B cell (primary cell): ENCODE measurements around the gene KCND2. TPM values are rescaled to one million over a fixed set of nuclear protein-coding genes. Genes with fewer than 3 reads are reported as not detected.

Source experiments
- ATAC-seq: fragments of 200-7000 bp; cut with Tn5 transposase; one replicate; pipeline ENCODE4 v1.10.0; 2021; ENCODE audit warnings: low read depth, mild to moderate bottlenecking, moderate number of reproducible peaks, moderate library complexity
- CTCF ChIA-PET: fragments of 350-600 bp; sonication (Branson Sonifier 250); formaldehyde crosslinking; loops from one replicate; lab custom pipeline; 2021; ENCODE audit warnings: antibody characterized with exemption, inconsistent platforms; lab: Charles Lee
- POLR2A ChIA-PET: fragments of 350-600 bp; sonication (Branson Sonifier 250); formaldehyde crosslinking; loops from one replicate; lab custom pipeline; 2021; ENCODE audit warnings: antibody characterized with exemption; lab: Charles Lee
- DNase-seq: peaks from one replicate; pipeline ENCODE4 v3.0.0; 2013
- H2AFZ ChIP-seq: 2 replicates; pipeline ENCODE4 v1.6.1; 2012; ENCODE audit warnings: mild to moderate bottlenecking, low read depth, low read length; ENCODE audit not compliant: insufficient read depth, poor library complexity, severe bottlenecking
- H3K27ac ChIP-seq, 2 donors: 1 replicate in 1 of 2; 2 replicates in 1 of 2; pipeline ENCODE4 v1.5.1; 2012 to 2013; ENCODE audit warnings: low read length in 2 of 2, mild to moderate bottlenecking in 2 of 2, moderate library complexity in 1 of 2
- H3K27me3 ChIP-seq, 4 experiments: fragments of 200-600 bp in 1 of 4; sonication (generic) in 1 of 4; replicated peaks in 1 of 4; 1 replicate in 2 of 4; 2 replicates in 2 of 4; pipeline versions ENCODE4 v1.6.1 to v1.7.0; 2013 to 2016; ENCODE audit warnings: low read length in 3 of 4, mild to moderate bottlenecking in 2 of 4, mixed read lengths in 1 of 4, moderate library complexity in 1 of 4; ENCODE audit not compliant: insufficient read depth in 4 of 4, control insufficient read depth in 3 of 4; ENCODE audit errors: control extremely low read depth in 1 of 4
- H3K36me3 ChIP-seq, 2 experiments: replicated peaks in 1 of 2; 1 replicate in 1 of 2; 2 replicates in 1 of 2; pipeline versions ENCODE4 v1.6.1 to v1.7.1; 2013; ENCODE audit warnings: low read length in 1 of 2; ENCODE audit not compliant: insufficient read depth in 2 of 2, control insufficient read depth in 1 of 2; ENCODE audit errors: control extremely low read depth in 1 of 2, extremely low read depth in 1 of 2
- H3K4me1 ChIP-seq, 2 donors: fragments of 200-600 bp in 1 of 2; sonication (generic) in 1 of 2; 1 replicate in 1 of 2; 2 replicates in 1 of 2; pipeline versions ENCODE4 v1.5.1 to v1.6.1; 2013 to 2017; ENCODE audit warnings: low read length in 2 of 2; ENCODE audit not compliant: control insufficient read depth in 2 of 2, insufficient read depth in 2 of 2
- H3K4me2 ChIP-seq: replicated peaks from 2 replicates; pipeline ENCODE3; 2012; ENCODE audit warnings: mild to moderate bottlenecking, low read depth, low read length; ENCODE audit not compliant: poor library complexity, severe bottlenecking
- H3K4me3 ChIP-seq, 5 experiments: fragments of 200-600 bp in 1 of 5; sonication (generic) in 1 of 5; 1 replicate in 3 of 5; 2 replicates in 2 of 5; pipeline versions ENCODE4 v1.5.1 to v1.7.0; 2011 to 2016; ENCODE audit warnings: low read length in 4 of 5, mild to moderate bottlenecking in 4 of 5, low read depth in 2 of 5, control low read depth in 1 of 5, moderate library complexity in 1 of 5; ENCODE audit not compliant: insufficient read depth in 1 of 5; ENCODE audit errors: control extremely low read depth in 1 of 5, extremely low read depth in 1 of 5
- H3K79me2 ChIP-seq: fragments of 200-600 bp; sonication (generic); one replicate; pipeline ENCODE4 v1.6.0; 2016; ENCODE audit warnings: low read length; ENCODE audit not compliant: control insufficient read depth, insufficient read depth
- H3K9ac ChIP-seq: fragments of 200-600 bp; sonication (generic); 2 replicates; pipeline ENCODE4 v1.6.1; 2017; ENCODE audit warnings: mild to moderate bottlenecking, low read length, moderate library complexity
- H3K9me3 ChIP-seq, 3 donors: one replicate each; pipeline versions ENCODE4 v1.6.1 to v1.7.1; 2013; ENCODE audit warnings: low read length in 2 of 3; ENCODE audit not compliant: control insufficient read depth in 2 of 3, insufficient read depth in 1 of 3; ENCODE audit errors: control extremely low read depth in 1 of 3
- H4K20me1 ChIP-seq: 2 replicates; pipeline ENCODE4 v1.6.0; 2012; ENCODE audit warnings: mild to moderate bottlenecking, low read length; ENCODE audit not compliant: insufficient read depth, control insufficient read depth, poor library complexity, severe bottlenecking
- H3K27ac Mint-ChIP-seq: one replicate; pipeline ENCODE4 v1.8.0; 2021; ENCODE audit warnings: mixed read lengths
- H3K27me3 Mint-ChIP-seq: one replicate; pipeline ENCODE4 v1.8.0; 2021; ENCODE audit warnings: mixed read lengths
- H3K4me1 Mint-ChIP-seq: one replicate; pipeline ENCODE4 v1.8.0; 2021; ENCODE audit warnings: mixed read lengths
- H3K4me3 Mint-ChIP-seq: one replicate; pipeline ENCODE4 v1.8.0; 2021; ENCODE audit warnings: mixed read lengths
- H3K9me3 Mint-ChIP-seq: one replicate; pipeline ENCODE4 v1.8.0; 2022; ENCODE audit warnings: mixed read lengths; ENCODE audit not compliant: insufficient read depth
- EZH2 ChIP-seq: IDR thresholded peaks from 2 replicates; pipeline ENCODE4 v1.6.1; 2012; ENCODE audit warnings: borderline replicate concordance, low read depth, mild to moderate bottlenecking, moderate library complexity, low read length; ENCODE audit not compliant: insufficient read depth, poor library complexity, severe bottlenecking
- WGBS: methylation state at CpG from one replicate; pipeline ENCODE4 v1.1.5; 2013; ENCODE audit warnings: missing lambda C conversion rate; ENCODE audit not compliant: insufficient coverage; 5-methylcytosine and 5-hydroxymethylcytosine counted together
- intact Hi-C: fragments of 100-400 bp; cut with micrococcal nuclease; formaldehyde crosslinking; loops from one replicate; pipeline ENCODE4 v1.10.0; 2022
- polyA plus RNA-seq: library from polyadenylated mRNA; depleted of rRNA; stranded (reverse); fragments of >200 nt; gene quantifications from 2 replicates; pipeline ENCODE4 v1.2.3, GENCODE V29; 2012
- total RNA-seq, 2 donors: library from RNA; stranded (reverse); fragments of 120-200 nt in 1 of 2; gene quantifications; 1 replicate in 1 of 2; 2 replicates in 1 of 2; pipeline versions ENCODE4 v1.2.3 to v1.2.4, GENCODE V29; 2013 to 2022
- TF ChIP-seq, protein P1 (sequence below): fragments of 200-600 bp; IDR thresholded peaks from one replicate; pipeline ENCODE4 v1.8.0; 2022; ENCODE audit warnings: antibody characterized with exemption, mild to moderate bottlenecking

KCND2 gene
- total and polyA plus RNA-seq, 2 donors (not counting 1 experiment from before 2014, with no cell fraction given) = not detected

DNA sequence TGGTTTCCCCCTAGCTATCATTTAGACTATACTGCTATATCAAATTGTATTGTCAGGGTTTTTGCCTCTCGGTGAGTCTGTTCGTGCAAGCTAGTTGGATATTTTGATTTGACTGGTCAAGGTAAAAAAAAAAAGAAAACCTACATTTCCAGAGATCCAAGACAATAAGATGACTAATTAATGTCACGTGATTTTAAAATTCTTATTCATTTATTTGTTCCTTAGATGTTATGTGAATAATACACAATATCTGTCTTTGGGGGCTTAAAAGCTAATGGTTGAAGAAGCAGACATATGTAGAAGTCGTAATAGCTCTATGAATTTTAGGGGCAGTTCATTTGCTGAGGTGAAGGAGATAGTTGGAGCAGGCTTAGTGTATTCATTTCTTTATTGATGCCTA lies 191.1 kb downstream of the KCND2 start:
- Mint-ChIP-seq H3K4me1 (no peaks in the 10 kb centered on the region), H3K27me3 (no peaks in the 10 kb centered on the region), H3K4me3 (no peak overlapping the region), H3K9me3 (peaks cover 8% of the 10 kb centered on the region), H3K27ac (no peak overlapping the region)
- POLR2A ChIA-PET = no interaction called here
- Histone ChIP-seq H3K79me2 (no peaks in the 10 kb centered on the region), H3K27ac (no peak overlapping the region), H4K20me1 (no peaks in the 10 kb centered on the region), H2AFZ (no peak overlapping the region), H3K4me2 (no peak overlapping the region), H3K27me3 (no peaks in the 10 kb centered on the region), H3K9ac (no peak overlapping the region), H3K4me1 (no peaks in the 10 kb centered on the region), H3K9me3 (peaks cover 0 to 2% (median 0%) of the 10 kb centered on the region in 3 donors), H3K4me3 (no peak overlapping the region), H3K36me3 (no peaks in the 10 kb centered on the region)
- intact Hi-C loops = no loop called here
- WGBS = no CpG with 5 or more reads among the region's 4 CpGs
- CTCF ChIA-PET = no interaction called here
- DNase-seq (no peak), ATAC-seq (no peak)
- TF ChIP-seq, protein P1, sequence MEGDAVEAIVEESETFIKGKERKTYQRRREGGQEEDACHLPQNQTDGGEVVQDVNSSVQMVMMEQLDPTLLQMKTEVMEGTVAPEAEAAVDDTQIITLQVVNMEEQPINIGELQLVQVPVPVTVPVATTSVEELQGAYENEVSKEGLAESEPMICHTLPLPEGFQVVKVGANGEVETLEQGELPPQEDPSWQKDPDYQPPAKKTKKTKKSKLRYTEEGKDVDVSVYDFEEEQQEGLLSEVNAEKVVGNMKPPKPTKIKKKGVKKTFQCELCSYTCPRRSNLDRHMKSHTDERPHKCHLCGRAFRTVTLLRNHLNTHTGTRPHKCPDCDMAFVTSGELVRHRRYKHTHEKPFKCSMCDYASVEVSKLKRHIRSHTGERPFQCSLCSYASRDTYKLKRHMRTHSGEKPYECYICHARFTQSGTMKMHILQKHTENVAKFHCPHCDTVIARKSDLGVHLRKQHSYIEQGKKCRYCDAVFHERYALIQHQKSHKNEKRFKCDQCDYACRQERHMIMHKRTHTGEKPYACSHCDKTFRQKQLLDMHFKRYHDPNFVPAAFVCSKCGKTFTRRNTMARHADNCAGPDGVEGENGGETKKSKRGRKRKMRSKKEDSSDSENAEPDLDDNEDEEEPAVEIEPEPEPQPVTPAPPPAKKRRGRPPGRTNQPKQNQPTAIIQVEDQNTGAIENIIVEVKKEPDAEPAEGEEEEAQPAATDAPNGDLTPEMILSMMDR = no peak
- no peak for TF ChIP-seq EZH2

DNA sequence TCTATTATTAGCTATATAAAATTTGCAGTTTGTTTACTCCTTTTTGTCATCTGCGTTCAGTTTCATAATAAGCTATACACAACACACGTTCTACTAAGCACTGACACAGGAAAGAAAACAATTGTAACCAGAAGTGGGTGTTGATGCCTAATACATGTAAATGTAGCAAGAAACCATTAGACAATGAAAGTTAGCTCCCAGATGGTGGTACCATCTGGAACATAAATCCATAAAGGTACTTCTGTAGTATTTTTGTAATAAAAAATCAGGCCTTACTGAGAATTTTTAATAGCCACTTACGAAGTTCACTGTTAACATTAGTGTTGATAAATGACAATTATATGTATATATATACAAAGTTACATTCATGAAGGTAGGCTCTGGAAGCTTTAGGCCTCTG lies 194.7 kb downstream of the KCND2 start:
- Histone ChIP-seq H3K4me2 (no peak overlapping the region), H3K36me3 (no peaks in the 10 kb centered on the region), H3K27me3 (no peaks in the 10 kb centered on the region), H3K4me3 (no peak overlapping the region), H4K20me1 (no peaks in the 10 kb centered on the region), H3K4me1 (no peaks in the 10 kb centered on the region), H3K79me2 (no peaks in the 10 kb centered on the region), H3K9me3 (peaks cover 0 to 2% (median 0%) of the 10 kb centered on the region in 3 donors), H3K9ac (no peak overlapping the region), H2AFZ (no peak overlapping the region), H3K27ac (no peak overlapping the region)
- Mint-ChIP-seq H3K4me3 (no peak overlapping the region), H3K27me3 (no peaks in the 10 kb centered on the region), H3K9me3 (peaks cover 6% of the 10 kb centered on the region), H3K27ac (no peak overlapping the region), H3K4me1 (no peaks in the 10 kb centered on the region)
- no peak for DNase-seq
- intact Hi-C loops = no loop called here
- no CpG with 5 or more reads among the region's 3 CpGs for WGBS
- ATAC-seq = no peak
- TF ChIP-seq, protein P1 = no peak
- TF ChIP-seq EZH2 = no peak
- ChIA-PET CTCF (no interaction called here), POLR2A (no interaction called here)
